ENCODE results near the gene UBR4.

DNA sequence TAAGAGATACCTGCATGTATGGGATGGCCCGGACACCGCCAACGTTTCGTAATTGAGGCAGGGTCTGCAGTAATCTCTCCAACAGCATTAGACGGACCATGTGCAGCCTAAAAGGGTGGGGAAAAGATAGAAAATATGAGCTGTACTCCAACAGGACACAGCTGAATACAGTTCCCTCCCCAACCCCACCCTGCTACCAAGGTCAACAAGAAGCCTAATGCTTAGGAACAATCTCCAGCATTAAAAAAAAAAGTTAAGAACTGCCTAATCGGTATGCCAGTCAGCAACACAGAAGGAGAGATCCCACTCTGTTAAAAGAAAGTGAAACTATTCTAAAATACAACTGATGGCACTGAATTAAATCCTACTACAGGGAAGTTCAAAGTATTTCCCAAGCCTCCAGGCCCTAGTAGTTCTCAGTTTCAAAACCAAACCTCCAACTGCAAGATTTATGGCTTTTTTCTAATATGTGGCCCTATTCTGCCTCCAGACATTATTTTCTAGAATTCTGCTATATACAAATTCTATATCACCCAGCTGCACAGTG lies 81.0 kb downstream of the UBR4 start:
- TF ChIP-seq POLR2A (IDR thresholded peaks at IDR 0.05; ENCODE audit: low read length) (no peak), GATA1 (IDR thresholded peaks at IDR 0.05; ENCODE audit: low read depth, low read length) (no peak)
